ENCODE measurements around the gene IGF2R. TPM values are rescaled to one million over a fixed set of nuclear protein-coding genes. Genes with fewer than 3 reads are reported as not detected.

Gene IGF2R
- total and polyA plus RNA-seq, 2 of the 13 experiments (the other 11 are each of a cell fraction or from before 2014, with no cell fraction given), result 38.3 to 70.0 TPM

DNA sequence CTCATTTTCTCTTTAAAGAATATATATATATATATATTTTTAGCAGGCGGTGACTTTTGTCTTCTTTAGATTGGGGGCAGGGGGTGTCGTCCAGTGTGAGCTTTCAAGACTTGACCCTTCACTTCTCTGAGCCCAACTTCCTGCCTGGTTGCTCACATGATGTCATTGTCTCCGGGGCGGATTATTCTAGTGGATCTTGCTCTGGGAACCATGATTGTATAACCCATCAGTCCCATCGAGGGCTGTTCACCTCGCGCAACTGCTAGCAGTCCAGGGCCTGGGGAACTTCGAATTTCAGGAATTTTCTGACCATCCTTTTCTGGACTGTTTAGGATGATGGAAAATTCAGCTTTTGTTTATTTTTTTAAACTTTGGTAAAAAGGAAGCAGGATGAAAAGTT is 1.0 kb downstream of the IGF2R start:
- in situ Hi-C loops (cut with HindIII; ENCODE audit: extremely low pct_ligation_motif_present, low pct_unique_long_range_greater_than_20kb), result loop anchor here (5.0 to 10.0 kb wide), 2 partner anchors 72 to 275 kb away; partner anchors contain the start of gene SOD2
- Histone ChIP-seq H3K9me3 (ENCODE audit: low read length) (no peaks in the 10 kb centered on the region), H3K4me2 (ENCODE audit: low read depth, low read length) (peak overlapping the region; percentile 88), H3K9ac (ENCODE audit: insufficient read depth, low read depth, low read length) (peak overlapping the region; percentile 96), H3K36me3 (replicated peaks in 1 of 2; ENCODE audit: control insufficient read depth in 1 of 2, insufficient read depth in 2 of 2, low read length in 2 of 2) (peaks cover 0 to 1% of the 10 kb centered on the region in 2 experiments; a peak in 1 of 5 replicates), H3K79me2 (ENCODE audit: insufficient read depth, low read length) (peaks cover 57% of the 10 kb centered on the region), H4K20me1 (ENCODE audit: insufficient read depth, low read length) (peaks cover 33% of the 10 kb centered on the region), H3K27ac (ENCODE audit: extremely low read length, insufficient read depth, low read length) (peak overlapping the region; percentile 87), H3K27me3 (ENCODE audit: control insufficient read depth in 1 of 2, insufficient read depth in 2 of 2, low read length in 2 of 2) (peaks cover 0 to 5% of the 10 kb centered on the region in 2 experiments; a peak in 2 of 5 replicates), H2AFZ (ENCODE audit: low read length) (no peak overlapping the region), H3K4me3 (replicated peaks in 1 of 3; ENCODE audit: insufficient read depth in 1 of 3, low read depth in 2 of 3, low read length in 3 of 3) (peak overlapping the region; percentile 91 to 94 (median 92)), H3K4me1 (ENCODE audit: insufficient read depth, low read length) (peaks cover 59% of the 10 kb centered on the region)
- intact Hi-C loops (cut with micrococcal nuclease; ENCODE audit: unreplicated experiment), result loop anchor here (1.0 kb wide), 1 partner anchor 9 kb away; no protein-coding TSS in a partner anchor
- CTCF ChIA-PET (ENCODE audit: low intra/inter-chr PET ratio, low total read pairs), result no interaction called here
- ATAC-seq (peak; percentile 70), FAIRE-seq (peak; percentile 80), DNase-seq (ENCODE audit: low spot score) (peak; percentile 92)
- POLR2A ChIA-PET, result interaction anchor here (1.1 to 2.4 kb wide), 5 partner anchors 8 to 277 kb away, joined by 3 to 8 read pairs (median 4); partner anchors contain the start of gene SOD2
- under 1% methylated on average over 8 of the region's 8 CpGs for WGBS (ENCODE audit: low lambda C conversion rate)
- BruUV-seq (replicated peaks), result no TSS peak
- TF ChIP-seq ELF3 (CRISPR knock-in tag; IDR thresholded peaks at IDR 0.05) (peak; percentile 72), ZBTB21 (CRISPR knock-in tag; IDR thresholded peaks at IDR 0.05) (peak; percentile 70; the same call in 1 of the 2 replicates), JUN (CRISPR knock-in tag; IDR thresholded peaks at IDR 0.05) (no peak), ZNF510 (CRISPR knock-in tag; IDR thresholded peaks at IDR 0.05; ENCODE audit: low read depth) (no peak), HDAC1 (CRISPR knock-in tag; IDR thresholded peaks at IDR 0.05) (0 out of 2 replicates have a peak, but pooled peaks have one; percentile 26), THAP11 (CRISPR knock-in tag; IDR thresholded peaks at IDR 0.05) (peak; percentile 38; the same call in 1 of the 2 replicates), ZNF296 (CRISPR knock-in tag; conservative IDR thresholded peaks at IDR 0.05) (no peak), POLR2A (IDR thresholded peaks at IDR 0.05; ENCODE audit: insufficient read depth in 1 of 2, low read depth in 2 of 2, low read length in 2 of 2) (peak; percentile 61 to 76), ETV5 (CRISPR knock-in tag; IDR thresholded peaks at IDR 0.05; ENCODE audit: borderline replicate concordance) (peak; percentile 72; the same call in 1 of the 2 replicates), ZNF878 (CRISPR knock-in tag; IDR thresholded peaks at IDR 0.05) (no peak; the same call in 1 of the 2 replicates), KMT2A (CRISPR knock-in tag; IDR thresholded peaks at IDR 0.05) (peak; percentile 28; the same call in 1 of the 2 replicates), MED1 (CRISPR knock-in tag; IDR thresholded peaks at IDR 0.05) (peak; percentile 38; the same call in 1 of the 2 replicates), GABPB1 (CRISPR knock-in tag; IDR thresholded peaks at IDR 0.05) (peak; percentile 34; the same call in 1 of the 2 replicates)
- TF ChIP-seq, protein P1, sequence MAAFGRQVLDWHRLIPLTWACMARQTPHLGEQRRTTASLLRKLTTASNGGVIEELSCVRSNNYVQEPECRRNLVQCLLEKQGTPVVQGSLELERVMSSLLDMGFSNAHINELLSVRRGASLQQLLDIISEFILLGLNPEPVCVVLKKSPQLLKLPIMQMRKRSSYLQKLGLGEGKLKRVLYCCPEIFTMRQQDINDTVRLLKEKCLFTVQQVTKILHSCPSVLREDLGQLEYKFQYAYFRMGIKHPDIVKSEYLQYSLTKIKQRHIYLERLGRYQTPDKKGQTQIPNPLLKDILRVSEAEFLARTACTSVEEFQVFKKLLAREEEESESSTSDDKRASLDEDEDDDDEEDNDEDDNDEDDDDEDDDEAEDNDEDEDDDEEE (CRISPR knock-in tag; IDR thresholded peaks at IDR 0.05), result no peak
- TF ChIP-seq, protein P2, sequence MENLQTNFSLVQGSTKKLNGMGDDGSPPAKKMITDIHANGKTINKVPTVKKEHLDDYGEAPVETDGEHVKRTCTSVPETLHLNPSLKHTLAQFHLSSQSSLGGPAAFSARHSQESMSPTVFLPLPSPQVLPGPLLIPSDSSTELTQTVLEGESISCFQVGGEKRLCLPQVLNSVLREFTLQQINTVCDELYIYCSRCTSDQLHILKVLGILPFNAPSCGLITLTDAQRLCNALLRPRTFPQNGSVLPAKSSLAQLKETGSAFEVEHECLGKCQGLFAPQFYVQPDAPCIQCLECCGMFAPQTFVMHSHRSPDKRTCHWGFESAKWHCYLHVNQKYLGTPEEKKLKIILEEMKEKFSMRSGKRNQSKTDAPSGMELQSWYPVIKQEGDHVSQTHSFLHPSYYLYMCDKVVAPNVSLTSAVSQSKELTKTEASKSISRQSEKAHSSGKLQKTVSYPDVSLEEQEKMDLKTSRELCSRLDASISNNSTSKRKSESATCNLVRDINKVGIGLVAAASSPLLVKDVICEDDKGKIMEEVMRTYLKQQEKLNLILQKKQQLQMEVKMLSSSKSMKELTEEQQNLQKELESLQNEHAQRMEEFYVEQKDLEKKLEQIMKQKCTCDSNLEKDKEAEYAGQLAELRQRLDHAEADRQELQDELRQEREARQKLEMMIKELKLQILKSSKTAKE (CRISPR knock-in tag; IDR thresholded peaks at IDR 0.05; ENCODE audit: borderline replicate concordance), result no peak
- TF ChIP-seq, protein P3, sequence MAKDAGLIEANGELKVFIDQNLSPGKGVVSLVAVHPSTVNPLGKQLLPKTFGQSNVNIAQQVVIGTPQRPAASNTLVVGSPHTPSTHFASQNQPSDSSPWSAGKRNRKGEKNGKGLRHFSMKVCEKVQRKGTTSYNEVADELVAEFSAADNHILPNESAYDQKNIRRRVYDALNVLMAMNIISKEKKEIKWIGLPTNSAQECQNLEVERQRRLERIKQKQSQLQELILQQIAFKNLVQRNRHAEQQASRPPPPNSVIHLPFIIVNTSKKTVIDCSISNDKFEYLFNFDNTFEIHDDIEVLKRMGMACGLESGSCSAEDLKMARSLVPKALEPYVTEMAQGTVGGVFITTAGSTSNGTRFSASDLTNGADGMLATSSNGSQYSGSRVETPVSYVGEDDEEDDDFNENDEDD (CRISPR knock-in tag; IDR thresholded peaks at IDR 0.05; ENCODE audit: borderline replicate concordance), result peak; percentile 58; the same call in 1 of the 2 replicates
- TF ChIP-seq, protein P4, sequence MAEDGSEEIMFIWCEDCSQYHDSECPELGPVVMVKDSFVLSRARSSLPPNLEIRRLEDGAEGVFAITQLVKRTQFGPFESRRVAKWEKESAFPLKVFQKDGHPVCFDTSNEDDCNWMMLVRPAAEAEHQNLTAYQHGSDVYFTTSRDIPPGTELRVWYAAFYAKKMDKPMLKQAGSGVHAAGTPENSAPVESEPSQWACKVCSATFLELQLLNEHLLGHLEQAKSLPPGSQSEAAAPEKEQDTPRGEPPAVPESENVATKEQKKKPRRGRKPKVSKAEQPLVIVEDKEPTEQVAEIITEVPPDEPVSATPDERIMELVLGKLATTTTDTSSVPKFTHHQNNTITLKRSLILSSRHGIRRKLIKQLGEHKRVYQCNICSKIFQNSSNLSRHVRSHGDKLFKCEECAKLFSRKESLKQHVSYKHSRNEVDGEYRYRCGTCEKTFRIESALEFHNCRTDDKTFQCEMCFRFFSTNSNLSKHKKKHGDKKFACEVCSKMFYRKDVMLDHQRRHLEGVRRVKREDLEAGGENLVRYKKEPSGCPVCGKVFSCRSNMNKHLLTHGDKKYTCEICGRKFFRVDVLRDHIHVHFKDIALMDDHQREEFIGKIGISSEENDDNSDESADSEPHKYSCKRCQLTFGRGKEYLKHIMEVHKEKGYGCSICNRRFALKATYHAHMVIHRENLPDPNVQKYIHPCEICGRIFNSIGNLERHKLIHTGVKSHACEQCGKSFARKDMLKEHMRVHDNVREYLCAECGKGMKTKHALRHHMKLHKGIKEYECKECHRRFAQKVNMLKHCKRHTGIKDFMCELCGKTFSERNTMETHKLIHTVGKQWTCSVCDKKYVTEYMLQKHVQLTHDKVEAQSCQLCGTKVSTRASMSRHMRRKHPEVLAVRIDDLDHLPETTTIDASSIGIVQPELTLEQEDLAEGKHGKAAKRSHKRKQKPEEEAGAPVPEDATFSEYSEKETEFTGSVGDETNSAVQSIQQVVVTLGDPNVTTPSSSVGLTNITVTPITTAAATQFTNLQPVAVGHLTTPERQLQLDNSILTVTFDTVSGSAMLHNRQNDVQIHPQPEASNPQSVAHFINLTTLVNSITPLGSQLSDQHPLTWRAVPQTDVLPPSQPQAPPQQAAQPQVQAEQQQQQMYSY (CRISPR knock-in tag; IDR thresholded peaks at IDR 0.05), result 0 out of 2 replicates have a peak, but pooled peaks have one; percentile 11

All from HepG2 (cell line).